Subcutaneous abdominal adipose tissue (tissue), 5 donors: ENCODE measurements around the gene ZFP36L1.

Experiments used
- H3K27ac ChIP-seq: one replicate; pipeline ENCODE4 v1.7.0; 2013; ENCODE audit warnings: low read depth, mild to moderate bottlenecking, inconsistent platforms, low read length, moderate library complexity
- H3K27me3 ChIP-seq, 5 donors: one replicate each; pipeline ENCODE4 v1.7.0; 2013; ENCODE audit warnings: low read length in 5 of 5, inconsistent platforms in 1 of 5; ENCODE audit not compliant: control insufficient read depth in 5 of 5, insufficient read depth in 4 of 5
- H3K36me3 ChIP-seq, 5 donors: one replicate each; pipeline ENCODE4 v1.7.0; 2013; ENCODE audit warnings: low read length in 5 of 5; ENCODE audit not compliant: control insufficient read depth in 5 of 5, insufficient read depth in 5 of 5
- H3K4me1 ChIP-seq, 5 donors: one replicate each; pipeline ENCODE4 v1.7.0; 2013; ENCODE audit warnings: low read length in 5 of 5, mild to moderate bottlenecking in 3 of 5, moderate library complexity in 1 of 5; ENCODE audit not compliant: control insufficient read depth in 5 of 5, insufficient read depth in 5 of 5
- H3K4me3 ChIP-seq, 5 donors: one replicate each; pipeline ENCODE4 v1.7.0; 2013; ENCODE audit warnings: low read length in 5 of 5, low read depth in 1 of 5
- H3K9ac ChIP-seq, 5 donors: one replicate each; pipeline ENCODE4 v1.7.0; 2013; ENCODE audit warnings: low read length in 5 of 5, mild to moderate bottlenecking in 4 of 5, moderate library complexity in 3 of 5
- H3K9me3 ChIP-seq, 5 donors: one replicate each; pipeline ENCODE4 v1.7.0; 2013; ENCODE audit warnings: low read length in 5 of 5; ENCODE audit not compliant: control insufficient read depth in 5 of 5
- donor health status: healthy.
- donor health status: healthy.
- donor health status: healthy.
- donor health status: healthy.
- donor health status: healthy.

The ZFP36L1 gene

DNA sequence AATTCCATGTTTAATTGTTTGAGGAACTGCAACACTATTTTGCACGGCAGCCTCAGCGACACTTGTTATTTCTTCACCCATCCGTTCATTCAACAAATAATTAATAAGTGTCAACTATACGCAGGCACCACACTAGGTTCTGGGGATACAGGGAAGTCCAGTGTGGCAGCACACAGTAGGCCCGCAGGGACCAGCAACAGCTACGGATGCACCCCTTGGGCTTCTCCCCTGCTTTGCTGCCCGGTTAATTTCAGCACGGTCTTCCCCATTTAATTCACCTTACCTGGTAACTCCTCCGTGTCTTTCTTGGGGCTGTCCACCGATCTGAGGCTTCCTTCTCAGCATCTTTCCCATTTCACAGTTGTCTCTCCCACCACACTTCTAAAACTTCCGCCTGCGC is 48.3 kb downstream of the ZFP36L1 start:
- peaks cover 0 to 3% (median 1%) of the 10 kb centered on the region in 5 donors for H3K4me1 ChIP-seq
- H3K9ac ChIP-seq: no peak overlapping the region
- H3K9me3 ChIP-seq: peaks cover 0 to 5% (median 3%) of the 10 kb centered on the region in 5 donors
- H3K27me3 ChIP-seq: no peaks in the 10 kb centered on the region
- no peak overlapping the region for H3K4me3 ChIP-seq
- no peak overlapping the region for H3K27ac ChIP-seq
- H3K36me3 ChIP-seq: no peaks in the 10 kb centered on the region

- H3K27ac ChIP-seq: no peak overlapping the region
These were observed 50.9 kb downstream of the ZFP36L1 start for GRCh38 chr14:68741839-68742470.

GRCh38 chr14:68741477-68741791 is 51.4 kb downstream of the ZFP36L1 start:
- Histone ChIP-seq H3K9ac (no peak overlapping the region), H3K4me3 (no peak overlapping the region), H3K27ac (no peak overlapping the region), H3K36me3 (no peaks in the 10 kb centered on the region), H3K27me3 (no peaks in the 10 kb centered on the region), H3K9me3 (peaks cover 0 to 5% (median 3%) of the 10 kb centered on the region in 5 donors), H3K4me1 (peaks cover 3 to 13% (median 11%) of the 10 kb centered on the region in 5 donors)

More at GRCh38 chr14:68741839-68742470, 50.9 kb downstream of the ZFP36L1 start:
- Histone ChIP-seq H3K36me3 (no peaks in the 10 kb centered on the region), H3K9ac (no peak overlapping the region), H3K4me1 (peaks cover 1 to 8% (median 5%) of the 10 kb centered on the region in 5 donors), H3K4me3 (no peak overlapping the region), H3K9me3 (peaks cover 0 to 5% (median 3%) of the 10 kb centered on the region in 5 donors), H3K27me3 (no peaks in the 10 kb centered on the region)

DNA sequence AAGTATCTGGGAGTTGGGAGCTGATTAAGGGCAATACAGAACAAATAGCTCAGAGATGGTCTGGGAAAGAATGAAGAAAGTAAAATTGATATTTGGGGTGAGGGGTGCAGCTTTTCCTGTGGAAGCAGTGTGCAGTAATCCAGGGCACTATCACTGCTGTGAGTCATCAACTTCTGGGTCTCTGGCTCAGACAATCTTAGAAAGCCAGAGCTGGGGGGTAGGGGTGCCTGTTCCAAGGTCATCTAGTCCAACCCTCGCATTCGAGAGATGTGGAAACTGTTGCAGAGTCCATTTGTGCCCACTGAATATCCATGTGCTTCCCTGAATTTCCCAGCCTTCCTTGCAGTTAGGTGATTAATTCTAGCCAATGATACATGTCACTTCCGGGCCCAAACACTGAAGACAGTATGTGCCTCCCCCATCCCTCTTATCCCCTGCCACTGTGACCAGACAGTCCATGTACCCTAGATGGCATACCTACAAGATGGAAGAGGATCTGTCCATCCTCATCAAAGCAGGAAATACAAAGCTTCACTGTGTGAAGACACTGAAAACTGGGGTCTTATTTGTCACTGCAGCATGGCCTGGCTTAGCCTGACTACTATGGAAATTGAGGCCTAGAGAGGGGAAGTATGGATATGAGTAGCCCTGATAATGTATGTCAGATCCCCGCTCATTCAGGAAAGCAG is 51.9 kb downstream of the ZFP36L1 start:
- Histone ChIP-seq H3K4me3 (no peak overlapping the region), H3K9me3 (peaks cover 0 to 5% (median 3%) of the 10 kb centered on the region in 5 donors), H3K9ac (no peak overlapping the region), H3K36me3 (no peaks in the 10 kb centered on the region), H3K4me1 (peaks cover 6 to 18% (median 16%) of the 10 kb centered on the region in 5 donors), H3K27ac (no peak overlapping the region), H3K27me3 (no peaks in the 10 kb centered on the region)

GRCh38 chr14:68739701-68740100 is 53.2 kb downstream of the ZFP36L1 start:
- Histone ChIP-seq H3K4me3 (no peak overlapping the region), H3K4me1 (peaks cover 6 to 27% (median 22%) of the 10 kb centered on the region in 5 donors), H3K27ac (no peak overlapping the region), H3K27me3 (no peaks in the 10 kb centered on the region), H3K36me3 (no peaks in the 10 kb centered on the region), H3K9ac (no peak overlapping the region), H3K9me3 (peaks cover 0 to 5% (median 3%) of the 10 kb centered on the region in 5 donors)

DNA sequence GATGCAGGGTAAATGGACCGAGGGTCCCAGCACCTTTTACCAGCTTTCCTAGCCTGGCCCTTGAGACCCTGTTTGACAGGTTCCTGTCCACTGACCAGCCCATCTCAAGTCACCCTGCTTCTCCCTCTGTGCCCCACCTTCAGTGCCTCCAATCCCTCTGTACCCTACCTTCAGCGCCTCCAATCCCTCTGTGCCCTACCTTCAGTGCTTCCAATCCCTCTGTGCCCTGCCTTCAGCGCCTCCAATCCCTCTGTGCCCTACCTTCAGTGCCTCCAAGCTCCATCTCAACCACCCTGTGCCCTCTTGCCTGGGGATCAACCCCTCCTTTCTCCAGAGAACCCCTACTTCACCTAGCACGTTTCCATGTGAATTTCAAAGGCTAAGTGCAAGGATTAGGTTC is 54.3 kb downstream of the ZFP36L1 start:
- H3K4me3 ChIP-seq: no peak overlapping the region
- H3K4me1 ChIP-seq: peaks cover 6 to 37% (median 30%) of the 10 kb centered on the region in 5 donors
- no peak overlapping the region for H3K27ac ChIP-seq
- H3K27me3 ChIP-seq: no peaks in the 10 kb centered on the region
- no peak overlapping the region for H3K9ac ChIP-seq
- no peaks in the 10 kb centered on the region for H3K36me3 ChIP-seq
- peaks cover 0 to 5% (median 3%) of the 10 kb centered on the region in 5 donors for H3K9me3 ChIP-seq
